A673 (cell line): Measurements from ENCODE around the gene ZNF33B.

Source experiments
- CTCF ChIP-seq: fragments of 300-800, 200-600 bp; sonication (generic); conservative IDR thresholded peaks from 2 replicates; pipeline ENCODE4 v1.5.1; 2017; ENCODE audit warnings: low read depth, mild to moderate bottlenecking, antibody characterized with exemption, low read length, moderate library complexity, mixed read lengths
- EZH2 ChIP-seq: fragments of 200-600 bp; sonication (generic); IDR thresholded peaks from 2 replicates; pipeline ENCODE4 v1.6.1; 2017; ENCODE audit warnings: borderline replicate concordance, low read depth, mild to moderate bottlenecking, mixed read lengths, antibody characterized with exemption, low read length; ENCODE audit not compliant: poor library complexity, severe bottlenecking

- TF ChIP-seq CTCF = no peak
- TF ChIP-seq EZH2 = no peak
Observed at GRCh38 chr10:42635098-42635497, 3.3 kb downstream of the ZNF33B start.
